GM21515 (cell line): ENCODE measurements around the gene FNDC11.

Experiments used
- ATAC-seq: cut with Tn5 transposase; IDR thresholded peaks from one replicate; pipeline ENCODE4 v1.9.1; 2021; ENCODE audit not compliant: unreplicated experiment

FNDC11 gene

DNA sequence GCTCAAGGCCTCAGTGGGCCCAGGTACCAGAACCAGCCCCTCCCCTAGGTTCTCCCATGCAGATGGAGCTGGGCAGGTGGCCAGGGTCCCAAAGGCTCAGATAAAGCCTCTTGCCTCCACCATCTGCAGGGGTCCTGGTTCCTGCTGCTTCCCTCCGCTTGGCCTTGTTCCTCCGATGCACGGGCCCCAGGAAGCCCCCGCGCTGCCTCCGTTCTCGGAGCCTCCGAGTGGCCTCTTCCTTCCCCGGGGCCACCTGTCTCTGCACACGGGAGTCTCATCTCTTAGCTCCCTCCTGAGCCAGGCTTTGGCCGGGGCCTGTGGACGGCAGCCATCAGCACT lies 14.9 kb upstream of the FNDC11 start:
- ATAC-seq, result no peak

- ATAC-seq, result no peak
These were observed 14.3 kb upstream of the FNDC11 start for GRCh38 chr20:63539441-63540370.

DNA sequence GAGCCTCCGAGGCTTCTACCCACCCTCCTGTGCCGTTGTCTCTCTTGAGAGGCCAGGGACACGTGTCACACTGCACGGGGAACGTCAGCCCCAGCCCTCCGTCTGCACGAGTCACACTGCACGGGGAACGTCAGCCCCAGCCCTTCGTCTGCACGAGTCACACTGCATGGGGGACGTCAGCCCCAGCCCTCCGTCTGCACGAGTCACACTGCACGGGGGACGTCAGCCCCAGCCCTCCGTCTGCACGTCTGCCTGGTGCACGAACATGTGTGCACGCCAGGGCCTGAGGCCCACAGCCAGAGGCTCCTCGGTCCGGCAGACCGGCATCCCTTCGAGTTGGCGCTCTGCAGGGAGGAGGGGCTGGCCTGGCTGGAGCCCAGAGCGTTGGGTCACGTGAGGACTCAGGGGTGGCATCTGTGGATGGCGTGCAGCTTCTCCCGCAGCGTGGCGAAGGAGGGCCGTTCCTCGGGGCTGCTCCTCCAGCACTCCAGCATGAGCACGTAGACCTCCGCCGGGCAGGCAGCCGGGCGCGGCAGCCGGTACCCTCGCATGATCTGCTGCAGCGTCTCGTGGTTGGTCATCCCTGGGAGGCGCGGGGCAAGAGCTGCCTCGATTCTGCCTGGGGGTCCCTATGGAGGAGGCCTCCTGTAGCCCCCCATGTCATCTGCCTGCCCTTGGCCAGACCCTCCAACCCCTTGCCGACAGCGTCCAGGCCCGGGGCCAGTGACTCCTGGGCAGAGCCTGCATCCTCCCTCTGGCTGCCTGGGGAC lies 13.4 kb upstream of the FNDC11 start:
- ATAC-seq, result no peak

- no peak for ATAC-seq
These were observed 12.6 kb upstream of the FNDC11 start for GRCh38 chr20:63541371-63541770.

DNA sequence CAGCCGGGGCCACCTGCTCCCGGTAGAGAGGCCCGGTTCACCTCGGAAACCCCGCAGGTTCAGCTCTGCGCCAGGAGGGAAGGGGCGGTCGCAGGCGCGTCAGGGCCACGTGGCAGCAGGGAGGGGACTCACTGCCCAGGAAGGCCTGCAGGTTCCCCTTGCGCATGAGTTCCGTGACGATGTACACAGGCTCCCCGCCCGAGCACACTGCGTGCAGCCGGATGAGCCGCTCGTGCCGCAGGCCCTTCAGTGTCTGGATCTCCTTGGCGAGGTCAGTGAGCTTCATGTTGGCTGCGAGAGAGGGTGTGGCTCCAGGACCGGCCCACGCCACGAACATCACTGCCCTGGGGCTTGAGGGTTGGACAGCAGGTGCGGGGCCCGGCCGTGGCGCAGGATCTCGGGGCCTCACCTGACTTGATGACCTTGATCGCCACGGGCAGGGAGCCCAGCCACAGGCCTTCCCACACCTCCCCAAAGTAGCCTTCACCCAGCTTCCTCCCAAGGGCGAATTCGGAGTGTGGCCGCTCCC lies 11.9 kb upstream of the FNDC11 start:
- no peak for ATAC-seq

DNA sequence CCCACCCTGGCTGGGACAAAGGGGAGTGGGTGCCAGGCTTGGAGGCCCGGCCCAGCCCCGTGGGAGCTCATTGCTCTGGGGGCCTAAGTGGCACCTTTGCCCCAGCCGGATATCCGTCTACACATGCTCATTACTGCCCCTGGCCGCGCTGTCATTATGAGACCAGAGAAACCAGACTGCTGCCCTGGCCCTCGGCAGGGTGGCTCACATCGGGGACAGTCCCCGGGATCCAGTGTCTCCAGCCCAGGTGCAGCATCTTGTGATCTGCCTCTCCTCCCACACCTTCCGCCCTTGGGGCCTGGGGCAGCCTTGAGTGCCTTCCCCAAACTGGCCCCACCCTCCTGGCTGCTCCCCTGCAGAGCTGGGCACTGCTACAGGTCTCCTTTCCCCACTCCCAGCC lies 11.3 kb upstream of the FNDC11 start:
- no peak for ATAC-seq

- ATAC-seq, result no peak
These were observed 10.8 kb upstream of the FNDC11 start for GRCh38 chr20:63543131-63543530.

DNA sequence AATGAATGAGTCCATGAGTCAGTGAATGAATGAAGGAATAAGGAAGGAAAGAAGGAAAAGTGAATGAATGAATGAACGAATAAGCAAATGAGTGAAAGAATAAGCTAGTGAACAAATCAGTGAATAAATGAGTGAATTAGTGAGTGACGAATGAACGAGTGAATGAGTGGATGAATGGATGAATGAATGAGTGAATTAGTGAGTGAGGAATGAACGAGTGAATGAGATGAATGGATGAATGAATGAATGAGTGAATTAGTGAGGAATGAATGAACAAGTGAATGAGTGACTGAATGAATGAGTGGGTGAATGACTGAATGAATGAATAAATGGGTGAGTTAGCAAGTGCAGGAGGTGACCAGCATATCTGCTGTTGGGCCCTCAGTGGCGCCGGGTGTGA lies 10.2 kb upstream of the FNDC11 start:
- no peak for ATAC-seq

DNA sequence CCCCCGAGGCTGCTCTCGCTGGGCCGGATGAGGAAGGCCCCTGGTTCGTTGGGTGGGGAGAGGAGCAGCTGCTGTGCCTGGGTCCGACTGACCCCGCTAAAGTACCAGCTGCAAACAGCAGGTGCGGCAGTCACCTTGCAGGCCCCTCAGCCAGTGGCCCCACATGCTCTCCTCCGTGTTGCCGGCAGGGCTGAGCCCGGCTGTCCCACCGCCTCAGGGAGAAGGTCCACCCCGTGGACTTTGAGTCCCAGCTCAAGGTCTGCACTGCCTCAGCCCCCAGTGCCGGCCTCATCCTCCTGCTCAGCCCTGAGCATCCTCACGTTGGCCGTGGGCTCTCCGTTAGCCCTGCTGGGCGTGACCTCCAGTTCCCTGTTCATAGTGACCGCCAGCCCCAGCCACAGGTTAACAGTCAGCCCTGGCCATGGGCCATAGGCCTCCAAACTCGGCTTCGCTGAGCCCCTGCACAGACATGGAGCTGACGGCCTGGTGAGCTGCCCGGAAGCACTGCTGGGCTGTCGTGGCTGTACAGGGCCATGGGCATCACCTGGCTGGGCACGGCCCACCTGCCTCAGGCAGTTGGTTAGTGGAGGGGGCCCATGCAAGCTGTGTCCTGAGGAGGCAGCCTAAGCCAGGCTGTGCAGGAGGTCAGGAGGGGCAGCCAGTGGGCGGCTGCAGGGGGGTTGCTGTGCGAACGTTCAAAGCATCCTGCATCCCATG lies 9.6 kb upstream of the FNDC11 start:
- no peak for ATAC-seq

- no peak for ATAC-seq
These were observed 8.9 kb upstream of the FNDC11 start for GRCh38 chr20:63544958-63545516.

- ATAC-seq, result no peak
These were observed 8.1 kb upstream of the FNDC11 start for GRCh38 chr20:63545814-63546213.

DNA sequence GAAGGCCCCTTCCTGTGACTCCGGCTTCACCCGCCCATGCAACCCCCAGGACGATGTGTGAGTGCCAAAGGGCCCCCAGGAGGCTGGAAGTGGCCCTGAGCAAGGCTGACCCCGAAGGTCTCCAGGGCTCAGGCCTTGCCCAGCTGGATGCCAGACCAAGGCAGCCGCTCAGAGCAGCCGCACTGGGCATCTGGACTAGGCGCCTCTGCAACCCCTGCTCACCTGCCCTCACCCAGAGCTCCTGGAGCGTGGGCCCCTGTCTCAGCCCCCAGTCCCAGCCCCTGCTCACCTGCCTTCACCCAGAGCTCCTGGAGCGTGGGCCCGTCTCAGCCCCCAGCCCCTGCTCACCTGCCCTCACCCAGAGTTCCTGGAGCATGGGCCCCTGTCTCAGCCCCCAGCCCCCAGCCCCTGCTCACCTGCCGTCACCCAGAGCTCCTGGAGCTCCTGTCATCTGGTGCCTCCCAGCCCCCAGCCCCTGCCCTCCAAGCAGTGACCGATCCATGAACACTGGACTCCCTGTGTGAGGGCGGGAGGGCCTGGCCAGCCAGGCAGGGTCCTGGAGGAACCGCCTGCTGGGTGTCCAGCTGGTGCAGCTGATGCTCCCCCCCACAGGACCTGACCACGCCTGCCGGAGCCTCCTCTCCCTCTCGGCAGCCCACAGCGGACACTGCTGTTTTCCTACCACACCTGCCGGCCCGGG lies 7.6 kb upstream of the FNDC11 start:
- ATAC-seq, result no peak

DNA sequence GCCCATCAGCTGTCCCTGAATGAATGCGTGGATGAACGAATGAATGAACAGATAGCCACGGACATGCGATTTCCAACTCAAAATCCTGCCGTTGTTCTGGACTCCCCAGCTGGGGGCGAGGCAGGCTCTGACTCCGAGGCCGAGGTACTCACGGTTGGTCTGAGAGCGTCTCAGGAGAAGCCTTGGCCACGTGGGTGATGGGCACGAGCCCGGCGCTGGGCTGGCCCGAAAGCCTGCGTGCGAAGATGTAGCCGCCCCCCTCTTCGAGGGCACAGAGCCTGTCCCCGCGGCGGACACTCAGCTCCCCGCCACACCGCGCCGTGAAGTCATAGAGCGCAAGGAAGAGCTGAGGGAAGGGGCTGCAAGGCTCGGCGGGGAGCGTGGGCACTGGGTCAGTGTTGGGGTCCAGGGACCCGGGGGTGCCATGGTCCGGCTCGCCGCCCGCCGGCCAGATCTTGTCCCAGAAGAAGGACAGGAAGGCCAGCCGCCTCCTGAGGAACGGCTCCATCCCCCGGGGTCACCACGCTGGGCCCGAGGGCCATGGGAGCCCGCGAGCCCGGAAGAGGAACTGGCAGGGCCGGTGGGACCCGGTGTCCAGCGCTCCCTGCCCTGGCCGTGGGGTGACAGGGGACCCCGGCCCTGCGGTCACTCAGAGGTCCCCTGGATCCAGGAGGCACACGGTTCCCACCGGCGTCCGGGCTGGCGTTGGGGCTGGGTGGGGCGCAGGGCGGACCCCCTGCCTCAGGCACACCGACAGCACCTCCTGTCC lies 6.8 kb upstream of the FNDC11 start:
- ATAC-seq, result no peak

DNA sequence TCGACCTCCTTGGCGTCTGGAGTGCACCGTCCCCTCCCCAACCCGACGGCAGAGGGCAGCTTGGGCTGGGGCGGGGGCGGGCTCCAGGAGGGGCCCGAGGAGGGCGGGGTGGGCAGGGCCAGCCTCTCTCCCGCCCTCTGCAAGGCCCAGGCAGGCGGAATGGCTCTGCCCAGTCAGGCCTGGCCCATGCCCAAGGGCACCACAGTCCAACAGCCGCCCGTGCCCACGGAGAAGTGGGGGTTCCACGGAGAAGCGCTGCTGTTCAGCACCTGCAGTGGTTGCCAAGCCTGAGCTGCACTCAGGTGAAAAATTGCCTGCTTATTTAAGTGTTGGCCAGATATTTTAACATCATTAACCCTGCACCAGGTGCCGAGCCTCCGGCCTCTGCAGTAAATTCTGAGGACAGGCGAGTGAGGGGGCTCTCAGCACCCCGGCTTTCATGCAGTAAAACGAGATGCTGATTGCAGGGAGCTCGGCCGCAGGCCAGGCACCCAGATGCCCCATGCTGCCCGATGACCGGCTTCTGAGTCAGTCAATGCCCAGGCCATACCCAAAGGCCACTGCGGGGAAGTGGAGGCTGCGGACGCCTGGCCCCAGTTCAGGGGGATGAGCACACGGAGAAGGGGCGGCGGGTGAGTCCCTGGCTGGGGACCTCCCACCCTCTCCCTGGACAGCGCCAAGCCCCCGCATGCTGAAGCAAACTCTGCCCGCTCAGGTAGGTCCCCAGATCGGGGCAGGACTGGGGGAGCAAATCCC lies 6.1 kb upstream of the FNDC11 start, which contains the start of gene SRMS:
Gene SRMS (minus strand): TSS at position 25 of the 756 bp plus-strand sequence. CDS start 286 bp downstream, outside the sequence.
- ATAC-seq, result no peak

DNA sequence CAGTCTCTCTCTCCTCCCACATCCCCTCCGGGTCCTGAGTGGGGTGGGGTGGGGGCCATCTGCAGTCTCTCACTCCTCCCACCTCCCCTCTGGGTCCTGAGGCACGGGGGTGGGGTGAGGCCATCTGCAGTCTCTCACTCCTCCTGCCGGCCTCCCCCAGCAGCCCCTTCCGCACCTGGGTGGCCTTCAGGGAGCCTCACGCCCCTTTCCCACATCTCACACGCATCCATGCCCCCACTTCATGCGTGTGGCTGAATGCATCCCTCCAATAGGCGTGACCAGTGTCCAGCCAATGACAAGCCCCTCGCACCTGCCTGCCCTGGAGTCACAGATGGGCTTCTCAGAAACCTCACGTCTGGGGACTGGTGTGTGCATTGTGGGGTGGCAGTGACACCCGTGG lies 5.4 kb upstream of the FNDC11 start:
- ATAC-seq, result no peak

DNA sequence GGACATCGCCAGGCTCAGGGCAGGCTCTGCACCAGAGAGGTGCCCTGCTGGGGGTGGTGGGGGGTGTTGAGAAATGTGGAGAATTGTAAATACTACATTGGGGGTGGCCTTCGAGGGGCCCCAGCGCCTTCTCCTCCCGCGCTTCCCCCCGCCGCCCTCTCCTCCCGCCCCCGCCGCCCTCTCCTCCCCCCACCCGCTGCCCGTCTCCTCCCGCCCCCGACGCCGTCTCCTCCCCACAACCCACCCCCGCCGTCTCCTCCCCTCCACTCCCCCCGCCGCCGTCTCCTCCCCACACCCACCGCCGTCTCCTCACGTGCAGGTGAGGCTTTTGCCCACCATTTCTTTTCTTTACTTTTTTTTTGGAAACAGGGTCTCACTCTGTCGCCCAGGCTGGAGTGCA lies 4.9 kb upstream of the FNDC11 start:
- ATAC-seq, result no peak

- no peak for ATAC-seq
These were observed 4.2 kb upstream of the FNDC11 start for GRCh38 chr20:63549679-63550282.

DNA sequence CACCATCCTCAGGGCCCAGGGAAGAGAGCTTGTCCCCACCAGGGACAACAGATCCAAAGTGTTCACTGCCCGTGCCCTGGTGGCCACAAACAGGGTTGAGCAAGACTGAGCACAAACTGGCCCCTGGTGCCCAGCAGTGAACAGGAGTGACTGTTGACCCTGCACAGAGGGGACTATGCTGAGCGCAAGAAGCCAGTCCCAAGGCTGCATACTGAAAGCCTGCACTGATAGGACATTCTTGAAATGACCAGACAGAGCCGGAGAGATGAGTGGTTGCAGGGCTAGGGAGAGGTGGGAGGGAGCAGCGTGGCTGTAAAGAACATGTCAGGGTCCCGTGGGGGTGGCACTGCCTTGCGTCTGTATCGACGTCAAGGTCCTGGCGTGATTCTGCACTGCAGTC lies 2.9 kb upstream of the FNDC11 start:
- no peak for ATAC-seq
